Esophagus (tissue), 2 donors: ENCODE results near the gene RAB31. TPM values are rescaled to one million over a fixed set of nuclear protein-coding genes. Genes with fewer than 3 reads are reported as not detected.
A peak's percentile ranks its signal among the peaks of the same experiment; 100 is the strongest.

Experiments
- H3K27ac ChIP-seq, 2 donors: one replicate each; pipeline ENCODE4 v1.5.1; 2013; ENCODE audit warnings: low read depth in 2 of 2, mild to moderate bottlenecking in 2 of 2, inconsistent platforms in 1 of 2, low read length in 1 of 2, moderate library complexity in 1 of 2
- H3K27me3 ChIP-seq, 2 donors: one replicate each; pipeline ENCODE4 v1.6.1; 2013; ENCODE audit warnings: low read length in 2 of 2, control low read depth in 1 of 2, mild to moderate bottlenecking in 1 of 2; ENCODE audit not compliant: insufficient read depth in 2 of 2, control insufficient read depth in 1 of 2
- H3K36me3 ChIP-seq, 2 donors: one replicate each; pipeline ENCODE4 v1.6.1; 2013; ENCODE audit warnings: low read length in 1 of 2; ENCODE audit not compliant: control insufficient read depth in 2 of 2, insufficient read depth in 2 of 2
- H3K4me1 ChIP-seq, 2 donors: one replicate each; pipeline ENCODE4 v1.6.1; 2013; ENCODE audit warnings: low read length in 1 of 2; ENCODE audit not compliant: control insufficient read depth in 2 of 2, insufficient read depth in 2 of 2
- H3K4me3 ChIP-seq, 2 donors: one replicate each; pipeline ENCODE4 v1.5.1; 2013; ENCODE audit warnings: low read length in 2 of 2, mild to moderate bottlenecking in 2 of 2, low read depth in 1 of 2, moderate library complexity in 1 of 2
- H3K9me3 ChIP-seq, 2 donors: one replicate each; pipeline ENCODE4 v1.6.1; 2013; ENCODE audit warnings: mild to moderate bottlenecking in 2 of 2, low read depth in 1 of 2, low read length in 1 of 2, moderate library complexity in 1 of 2; ENCODE audit not compliant: control insufficient read depth in 2 of 2, insufficient read depth in 1 of 2
- WGBS, 2 donors: extraction: QIAGEN DNeasy Blood & Tissue Kit; methylation state at CpG; one replicate each; pipeline ENCODE4 v1.1.7; 2013; 5-methylcytosine and 5-hydroxymethylcytosine counted together
- polyA plus RNA-seq, 2 donors: library from polyadenylated mRNA; stranded (reverse); fragments of 200-250 nt; gene quantifications; one replicate each; pipeline ENCODE4 v1.2.3, GENCODE V29; 2013
- donor health status: healthy with polysubstance abuse.
- donor health status: Bipolar disorder and iron deficiency.

The RAB31 gene
- polyA plus RNA-seq, 2 donors: 10.7 to 17.5 TPM

DNA sequence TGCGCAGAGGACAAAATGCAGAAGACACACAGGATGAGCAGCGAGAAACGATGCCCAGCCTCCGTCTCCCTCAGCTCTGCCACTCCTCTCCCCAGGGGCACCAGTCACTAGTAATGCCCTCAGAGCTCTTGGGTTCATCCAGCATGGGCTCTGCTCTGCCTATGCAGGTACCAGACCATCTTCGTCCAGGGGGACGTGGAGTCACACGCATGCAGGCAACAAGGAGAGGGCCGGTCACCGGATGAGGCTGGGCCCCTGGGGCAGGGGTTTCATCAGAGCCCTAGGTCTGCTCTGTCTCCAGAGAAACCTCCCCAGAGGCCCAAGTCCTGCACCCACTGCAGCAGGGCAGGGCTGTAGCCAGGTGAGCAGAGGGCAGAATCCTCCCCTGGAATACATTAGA lies 23.9 kb downstream of the RAB31 start:
- WGBS, 2 donors: 84 to 85% methylated on average over 9 of the region's 9 CpGs
- peaks cover 3 to 5% of the 10 kb centered on the region in 2 donors for H3K4me1 ChIP-seq
- H3K27me3 ChIP-seq: no peaks in the 10 kb centered on the region
- H3K27ac ChIP-seq: no peak overlapping the region
- H3K4me3 ChIP-seq: no peak overlapping the region
- H3K36me3 ChIP-seq: peaks cover 0 to 5% of the 10 kb centered on the region in 2 donors
- H3K9me3 ChIP-seq: no peaks in the 10 kb centered on the region

DNA sequence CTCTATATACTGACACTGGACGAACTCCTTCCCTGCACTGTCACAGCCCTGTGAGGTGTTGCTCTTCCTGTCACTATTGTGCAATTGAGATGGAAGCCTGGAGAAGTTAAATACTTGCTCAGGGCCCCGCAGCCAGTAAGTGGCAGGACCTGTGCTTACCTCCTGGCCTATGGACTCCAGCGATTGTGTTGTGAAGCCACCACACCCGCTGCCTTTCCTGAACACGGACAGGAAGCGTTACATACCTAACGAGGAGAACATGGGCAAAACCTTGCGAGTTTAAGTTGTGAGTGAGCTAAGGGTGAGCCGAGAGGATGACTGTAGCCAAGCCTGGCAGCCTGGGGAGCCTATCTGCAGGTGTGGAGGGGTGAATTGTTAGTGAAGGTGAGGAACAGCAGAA lies 26.1 kb downstream of the RAB31 start:
- peaks cover 3 to 5% of the 10 kb centered on the region in 2 donors for H3K4me1 ChIP-seq
- peak overlapping the region; percentile 40 to 62 for H3K27ac ChIP-seq
- H3K9me3 ChIP-seq: no peaks in the 10 kb centered on the region
- H3K4me3 ChIP-seq: no peak overlapping the region
- H3K36me3 ChIP-seq: peaks cover 0 to 5% of the 10 kb centered on the region in 2 donors
- 45 to 64% methylated on average over 9 of the region's 9 CpGs for WGBS, 2 donors
- H3K27me3 ChIP-seq: no peaks in the 10 kb centered on the region

DNA sequence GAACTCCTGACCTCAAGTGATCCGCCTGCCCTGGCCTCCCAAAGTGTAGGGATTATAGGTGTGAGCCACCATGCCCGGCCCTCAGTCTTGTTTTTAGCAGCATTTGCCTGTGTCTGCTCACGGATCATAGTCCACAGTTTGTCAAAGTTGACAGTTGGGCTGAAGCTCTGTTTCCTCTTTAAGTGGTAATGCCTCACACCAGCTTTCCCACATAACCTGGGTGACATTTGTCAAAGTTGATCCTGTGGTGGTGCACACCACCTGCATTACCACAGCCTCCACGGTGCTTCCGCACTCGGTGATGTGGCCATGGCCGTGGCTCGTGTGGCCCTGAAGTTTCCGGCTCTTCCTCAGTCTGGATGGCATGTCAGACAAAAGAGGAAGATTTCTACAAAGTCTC lies 27.1 kb downstream of the RAB31 start:
- Histone ChIP-seq H3K27me3 (no peaks in the 10 kb centered on the region), H3K9me3 (no peaks in the 10 kb centered on the region), H3K4me1 (peaks cover 3 to 7% of the 10 kb centered on the region in 2 donors), H3K27ac (no peak overlapping the region), H3K4me3 (no peak overlapping the region), H3K36me3 (peaks cover 0 to 5% of the 10 kb centered on the region in 2 donors)
- 80 to 86% methylated on average over 9 of the region's 9 CpGs for WGBS, 2 donors

- H3K27ac ChIP-seq: no peak overlapping the region
- peaks cover 3 to 7% of the 10 kb centered on the region in 2 donors for H3K4me1 ChIP-seq
- peaks cover 0 to 5% of the 10 kb centered on the region in 2 donors for H3K36me3 ChIP-seq
- H3K9me3 ChIP-seq: no peaks in the 10 kb centered on the region
- no peaks in the 10 kb centered on the region for H3K27me3 ChIP-seq
- 72 to 73% methylated on average over 4 of the region's 4 CpGs for WGBS, 2 donors
- no peak overlapping the region for H3K4me3 ChIP-seq
Observed at GRCh38 chr18:9735879-9736278, 27.8 kb downstream of the RAB31 start.

GRCh38 chr18:9736286-9736835 lies 28.3 kb downstream of the RAB31 start:
- Histone ChIP-seq H3K27me3 (no peaks in the 10 kb centered on the region), H3K4me3 (no peak overlapping the region), H3K27ac (no peak overlapping the region), H3K36me3 (peaks cover 0 to 5% of the 10 kb centered on the region in 2 donors), H3K4me1 (peaks cover 3 to 8% of the 10 kb centered on the region in 2 donors), H3K9me3 (no peaks in the 10 kb centered on the region)
- WGBS, 2 donors: 43 to 46% methylated on average over 4 of the region's 4 CpGs

GRCh38 chr18:9737006-9737405 lies 28.9 kb downstream of the RAB31 start:
- Histone ChIP-seq H3K27me3 (no peaks in the 10 kb centered on the region), H3K9me3 (no peaks in the 10 kb centered on the region), H3K36me3 (peaks cover 0 to 7% of the 10 kb centered on the region in 2 donors), H3K4me1 (peaks cover 3 to 14% of the 10 kb centered on the region in 2 donors), H3K27ac (no peak overlapping the region), H3K4me3 (no peak overlapping the region)
- WGBS, 2 donors: 57 to 72% methylated on average over 4 of the region's 4 CpGs

- no peak overlapping the region for H3K4me3 ChIP-seq
- 62 to 68% methylated on average over 13 of the region's 13 CpGs for WGBS, 2 donors
- H3K36me3 ChIP-seq: peaks cover 0 to 7% of the 10 kb centered on the region in 2 donors
- no peak overlapping the region for H3K27ac ChIP-seq
- H3K9me3 ChIP-seq: no peaks in the 10 kb centered on the region
- H3K27me3 ChIP-seq: no peaks in the 10 kb centered on the region
- H3K4me1 ChIP-seq: peaks cover 3 to 14% of the 10 kb centered on the region in 2 donors
Observed at GRCh38 chr18:9737472-9738121, 29.5 kb downstream of the RAB31 start.

- WGBS, 2 donors: 85 to 87% methylated on average over 8 of the region's 8 CpGs
- no peak overlapping the region for H3K27ac ChIP-seq
- H3K27me3 ChIP-seq: no peaks in the 10 kb centered on the region
- H3K9me3 ChIP-seq: no peaks in the 10 kb centered on the region
- peaks cover 0 to 2% of the 10 kb centered on the region in 2 donors for H3K36me3 ChIP-seq
- H3K4me1 ChIP-seq: peaks cover 3 to 16% of the 10 kb centered on the region in 2 donors
- H3K4me3 ChIP-seq: no peak overlapping the region
Observed at GRCh38 chr18:9738266-9738969, 30.3 kb downstream of the RAB31 start.

GRCh38 chr18:9739516-9739915 lies 31.4 kb downstream of the RAB31 start:
- peak overlapping the region in 1 of 2 donors; percentile 61 for H3K27ac ChIP-seq
- WGBS, 2 donors: 88 to 89% methylated on average over 1 of the region's 1 CpG
- peaks cover 2 to 16% of the 10 kb centered on the region in 2 donors for H3K4me1 ChIP-seq

More at GRCh38 chr18:9739516-9739915, 31.4 kb downstream of the RAB31 start:
- no peaks in the 10 kb centered on the region for H3K9me3 ChIP-seq
- H3K36me3 ChIP-seq: peaks cover 0 to 2% of the 10 kb centered on the region in 2 donors
- no peaks in the 10 kb centered on the region for H3K27me3 ChIP-seq
- H3K4me3 ChIP-seq: no peak overlapping the region
